Stimulated activated naive CD8-positive, alpha-beta T cell treated with anti-CD3 and anti-CD28 coated beads, Interleukin-15, Interleukin-2, amounts not matched to agents 100 ng/mL and 50 ng/mL, for 24 hours (primary cell): ENCODE measurements around the gene GNS.

Experiments
- H3K27ac Mint-ChIP-seq: one replicate; pipeline ENCODE4 v1.8.0; 2021; ENCODE audit warnings: mild to moderate bottlenecking, mixed read lengths
- H3K27me3 Mint-ChIP-seq: one replicate; pipeline ENCODE4 v1.8.0; 2021; ENCODE audit warnings: mixed read lengths
- H3K36me3 Mint-ChIP-seq: one replicate; pipeline ENCODE4 v1.8.0; 2021; ENCODE audit warnings: low read depth, mixed read lengths
- H3K4me1 Mint-ChIP-seq: one replicate; pipeline ENCODE4 v1.8.0; 2021; ENCODE audit warnings: low read depth, mixed read lengths
- H3K4me3 Mint-ChIP-seq: one replicate; pipeline ENCODE4 v1.8.0; 2021; ENCODE audit warnings: mild to moderate bottlenecking, mixed read lengths
- H3K9me3 Mint-ChIP-seq: one replicate; pipeline ENCODE4 v1.8.0; 2021; ENCODE audit warnings: mixed read lengths

GNS gene

DNA sequence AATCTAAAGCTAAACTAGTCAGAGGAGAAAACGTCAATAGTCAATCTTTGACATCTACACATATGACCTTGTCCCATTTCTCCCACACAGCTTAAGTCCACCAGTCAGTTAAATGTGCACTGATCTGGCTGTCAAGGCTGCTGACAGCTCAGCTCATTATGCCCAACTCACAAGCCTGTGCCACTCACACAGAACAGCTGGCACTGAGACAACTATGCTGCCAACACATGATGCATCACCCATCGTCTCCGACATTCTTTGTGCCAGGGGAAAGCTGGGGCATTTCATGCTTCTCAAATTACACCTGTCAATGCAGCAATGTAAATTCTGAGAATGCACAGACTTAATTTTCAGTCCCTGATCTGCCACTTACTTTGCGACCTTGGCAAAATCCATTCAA lies 25.3 kb downstream of the GNS start:
- H3K4me1 Mint-ChIP-seq, result peaks cover 26% of the 10 kb centered on the region
- H3K9me3 Mint-ChIP-seq, result no peaks in the 10 kb centered on the region
- H3K27me3 Mint-ChIP-seq, result no peaks in the 10 kb centered on the region
- no peak overlapping the region for H3K27ac Mint-ChIP-seq
- H3K4me3 Mint-ChIP-seq, result no peak overlapping the region
- H3K36me3 Mint-ChIP-seq, result peaks cover 64% of the 10 kb centered on the region

DNA sequence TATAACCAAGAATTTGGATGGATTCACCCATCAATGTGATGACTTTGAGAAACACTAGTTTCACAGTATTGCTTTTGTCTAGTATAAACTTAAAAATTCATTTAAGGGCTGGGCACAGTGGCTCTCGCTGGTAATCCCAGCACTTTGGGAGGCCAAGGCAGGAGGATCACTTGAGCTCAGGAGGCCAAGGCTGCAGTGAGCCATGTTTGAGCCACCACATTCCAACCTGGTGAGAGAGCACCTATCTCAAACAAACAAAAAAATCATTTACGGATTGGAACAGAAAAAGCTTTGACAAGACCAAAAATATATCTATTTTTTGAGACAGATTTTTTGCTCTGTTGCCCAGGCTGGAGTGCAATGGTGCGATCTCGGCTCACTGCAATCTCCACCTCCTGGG lies 27.5 kb downstream of the GNS start:
- Mint-ChIP-seq H3K9me3 (no peaks in the 10 kb centered on the region), H3K27me3 (no peaks in the 10 kb centered on the region), H3K27ac (no peak overlapping the region), H3K36me3 (peaks cover 60% of the 10 kb centered on the region), H3K4me3 (no peak overlapping the region), H3K4me1 (peaks cover 18% of the 10 kb centered on the region)

DNA sequence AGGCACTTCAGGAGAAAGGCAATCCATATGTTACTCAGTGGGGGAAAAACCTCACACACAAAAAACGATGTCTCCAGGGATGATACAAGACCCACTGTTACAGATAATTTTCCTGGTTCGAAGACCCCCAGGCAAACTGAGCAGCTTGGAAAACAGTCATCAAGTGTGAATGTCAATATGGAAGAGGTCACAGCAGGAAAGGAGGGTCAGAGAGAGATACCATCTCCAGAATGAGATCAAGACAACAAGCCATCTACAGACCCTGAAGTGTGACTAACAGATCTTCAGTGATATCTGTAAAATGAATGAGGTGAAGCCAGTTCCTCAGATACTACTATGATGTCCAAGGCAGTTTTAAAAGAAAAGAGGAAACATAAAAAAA lies 28.6 kb downstream of the GNS start:
- Mint-ChIP-seq H3K36me3 (peaks cover 51% of the 10 kb centered on the region), H3K4me3 (peak overlapping the region; percentile 35), H3K27ac (peak overlapping the region; percentile 82), H3K27me3 (no peaks in the 10 kb centered on the region), H3K4me1 (peaks cover 18% of the 10 kb centered on the region), H3K9me3 (no peaks in the 10 kb centered on the region)

DNA sequence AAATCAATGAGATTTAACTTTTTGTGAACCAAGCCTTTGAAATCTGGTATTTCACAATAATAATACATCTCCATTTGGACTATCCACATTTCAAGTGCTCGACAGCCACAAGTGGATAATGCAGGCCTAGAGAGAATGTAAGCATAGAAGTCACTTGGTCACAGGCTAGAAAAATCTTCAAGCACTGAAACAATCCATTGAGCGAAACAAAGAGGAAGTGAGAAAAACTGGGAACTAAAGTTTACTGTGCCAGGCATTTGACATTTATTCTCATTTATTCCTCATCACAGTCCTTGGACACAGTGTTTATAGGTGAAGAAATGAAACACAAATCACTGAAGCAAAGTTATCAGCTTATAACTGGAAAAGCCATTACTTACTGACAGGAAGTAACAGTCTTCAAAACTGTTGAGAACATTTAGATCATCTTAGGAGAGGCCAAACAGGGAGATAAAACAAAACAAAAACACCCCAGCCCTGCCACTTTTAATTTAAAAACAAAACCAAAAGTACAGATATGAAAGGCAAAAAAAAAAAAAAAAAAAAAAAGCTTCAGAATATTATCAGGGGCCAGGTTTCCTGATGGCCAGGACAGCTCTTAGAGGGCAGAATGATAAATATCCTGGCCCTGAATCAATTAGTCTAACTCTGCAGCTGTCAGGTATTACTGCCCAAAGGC lies 29.2 kb downstream of the GNS start:
- peaks cover 18% of the 10 kb centered on the region for H3K4me1 Mint-ChIP-seq
- H3K36me3 Mint-ChIP-seq, result peaks cover 55% of the 10 kb centered on the region
- H3K4me3 Mint-ChIP-seq, result peak overlapping the region; percentile 8
- peak overlapping the region; percentile 82 for H3K27ac Mint-ChIP-seq
- no peaks in the 10 kb centered on the region for H3K9me3 Mint-ChIP-seq
- no peaks in the 10 kb centered on the region for H3K27me3 Mint-ChIP-seq

DNA sequence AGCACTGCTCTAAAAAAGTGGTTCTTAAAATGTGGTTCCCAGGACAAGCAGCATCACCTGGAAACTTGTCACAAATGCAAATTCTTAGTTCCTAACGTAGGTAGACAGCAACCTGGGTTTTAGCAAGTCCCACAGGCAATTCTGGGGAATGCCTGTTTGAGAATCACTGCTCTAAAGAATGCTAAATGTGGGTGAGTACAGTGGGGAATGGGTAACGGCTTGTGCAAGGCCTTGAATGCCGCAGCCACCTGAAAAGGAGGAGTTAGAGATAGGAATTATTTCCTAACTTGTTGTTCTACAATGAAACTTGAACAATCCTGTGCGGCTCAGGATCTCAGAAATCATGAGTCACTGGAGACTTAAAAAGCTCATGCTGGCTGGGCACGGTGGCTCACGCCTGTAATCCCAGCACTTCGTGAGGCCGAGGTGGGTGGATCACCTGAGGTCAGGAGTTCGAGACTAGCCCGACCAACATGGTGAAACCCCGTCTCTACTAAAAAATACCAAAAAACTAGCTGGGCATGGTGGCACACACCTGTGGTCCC lies 34.9 kb downstream of the GNS start:
- H3K27ac Mint-ChIP-seq, result no peak overlapping the region
- H3K9me3 Mint-ChIP-seq, result no peaks in the 10 kb centered on the region
- H3K4me1 Mint-ChIP-seq, result peaks cover 9% of the 10 kb centered on the region
- no peak overlapping the region for H3K4me3 Mint-ChIP-seq
- peaks cover 53% of the 10 kb centered on the region for H3K36me3 Mint-ChIP-seq
- H3K27me3 Mint-ChIP-seq, result no peaks in the 10 kb centered on the region

DNA sequence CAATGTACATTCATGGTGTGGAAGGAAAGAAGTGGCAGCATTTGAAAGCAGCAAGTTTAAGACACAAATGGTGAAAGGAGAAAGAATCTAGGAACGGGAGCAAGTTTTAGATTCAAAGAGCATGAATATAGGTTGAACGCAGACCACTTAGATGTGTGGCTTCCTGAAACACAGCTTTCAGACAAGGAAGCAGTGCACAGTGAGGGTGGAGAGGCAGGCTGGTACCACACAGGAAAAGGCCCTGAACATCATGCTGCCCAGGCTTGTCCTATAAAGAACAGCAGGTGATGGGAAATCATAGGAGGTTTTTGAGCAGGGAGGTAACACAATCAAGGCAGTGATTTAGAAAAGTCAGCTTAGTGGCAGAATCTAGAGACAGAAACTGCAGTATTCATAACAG lies 35.6 kb downstream of the GNS start:
- no peak overlapping the region for H3K27ac Mint-ChIP-seq
- peaks cover 9% of the 10 kb centered on the region for H3K4me1 Mint-ChIP-seq
- H3K9me3 Mint-ChIP-seq, result no peaks in the 10 kb centered on the region
- H3K4me3 Mint-ChIP-seq, result no peak overlapping the region
- H3K36me3 Mint-ChIP-seq, result peaks cover 49% of the 10 kb centered on the region
- no peaks in the 10 kb centered on the region for H3K27me3 Mint-ChIP-seq

DNA sequence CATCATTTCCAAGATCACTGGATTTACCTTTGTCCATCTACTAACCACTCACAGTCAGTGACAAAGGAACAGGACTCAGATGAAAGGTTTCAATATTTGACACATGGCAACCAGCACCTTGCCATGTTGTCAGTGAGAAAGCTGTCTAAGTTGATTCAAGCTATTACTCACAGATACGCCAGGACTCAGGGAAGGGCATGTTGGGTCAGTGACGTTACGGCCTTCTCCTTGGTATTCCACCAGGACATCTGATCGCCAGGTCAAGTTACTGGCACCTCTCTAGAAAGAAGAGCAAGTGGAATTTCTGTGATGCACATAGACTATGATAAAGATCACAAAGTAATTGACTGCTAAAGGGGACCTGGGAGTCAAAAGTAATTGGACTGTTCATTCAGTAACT lies 36.4 kb downstream of the GNS start:
- H3K27me3 Mint-ChIP-seq, result no peaks in the 10 kb centered on the region
- no peaks in the 10 kb centered on the region for H3K9me3 Mint-ChIP-seq
- H3K36me3 Mint-ChIP-seq, result peaks cover 44% of the 10 kb centered on the region
- H3K27ac Mint-ChIP-seq, result no peak overlapping the region
- H3K4me3 Mint-ChIP-seq, result no peak overlapping the region
- H3K4me1 Mint-ChIP-seq, result peaks cover 9% of the 10 kb centered on the region

DNA sequence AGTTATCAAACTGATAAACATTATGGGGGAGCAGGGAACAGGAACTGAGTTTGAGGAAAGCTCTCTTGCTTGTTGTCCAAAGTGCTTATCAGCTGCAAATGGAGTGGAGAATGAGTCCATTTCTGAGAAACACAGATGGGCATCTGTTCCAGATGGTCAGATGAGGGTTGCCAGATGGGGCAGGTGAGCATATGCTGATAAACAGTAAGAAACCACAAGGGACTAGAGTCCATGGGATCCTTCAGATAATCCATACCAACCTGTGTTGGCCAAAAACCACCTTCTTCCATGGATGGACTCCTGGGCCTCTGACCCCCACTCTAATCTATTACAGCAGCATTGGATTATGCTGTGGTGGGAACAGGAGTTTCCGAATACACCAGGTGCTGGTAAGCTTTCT lies 38.3 kb downstream of the GNS start:
- no peaks in the 10 kb centered on the region for H3K27me3 Mint-ChIP-seq
- no peaks in the 10 kb centered on the region for H3K9me3 Mint-ChIP-seq
- H3K36me3 Mint-ChIP-seq, result peaks cover 45% of the 10 kb centered on the region
- no peak overlapping the region for H3K4me3 Mint-ChIP-seq
- H3K4me1 Mint-ChIP-seq, result peaks cover 14% of the 10 kb centered on the region
- H3K27ac Mint-ChIP-seq, result no peak overlapping the region

DNA sequence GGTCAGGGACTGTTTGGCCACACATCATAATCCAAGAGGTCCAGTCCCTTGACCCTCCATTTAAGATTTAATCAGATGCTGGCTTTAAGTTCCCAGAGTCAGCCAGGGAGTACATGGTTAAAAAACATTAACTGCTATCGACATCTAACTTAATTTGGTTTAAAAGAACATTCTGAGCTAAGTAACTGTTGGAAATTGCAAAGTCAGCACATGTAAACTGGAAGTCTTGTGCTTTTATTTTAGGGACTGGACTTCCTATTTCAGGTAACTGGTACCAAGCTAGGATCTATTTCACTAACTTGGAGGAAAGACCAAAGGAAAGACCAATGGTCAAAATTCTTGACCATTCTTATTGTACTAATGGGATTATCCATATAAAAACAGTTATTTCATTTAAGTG lies 40.6 kb downstream of the GNS start:
- Mint-ChIP-seq H3K4me1 (peaks cover 21% of the 10 kb centered on the region), H3K4me3 (no peak overlapping the region), H3K9me3 (no peaks in the 10 kb centered on the region), H3K27me3 (no peaks in the 10 kb centered on the region), H3K36me3 (peaks cover 56% of the 10 kb centered on the region), H3K27ac (no peak overlapping the region)

DNA sequence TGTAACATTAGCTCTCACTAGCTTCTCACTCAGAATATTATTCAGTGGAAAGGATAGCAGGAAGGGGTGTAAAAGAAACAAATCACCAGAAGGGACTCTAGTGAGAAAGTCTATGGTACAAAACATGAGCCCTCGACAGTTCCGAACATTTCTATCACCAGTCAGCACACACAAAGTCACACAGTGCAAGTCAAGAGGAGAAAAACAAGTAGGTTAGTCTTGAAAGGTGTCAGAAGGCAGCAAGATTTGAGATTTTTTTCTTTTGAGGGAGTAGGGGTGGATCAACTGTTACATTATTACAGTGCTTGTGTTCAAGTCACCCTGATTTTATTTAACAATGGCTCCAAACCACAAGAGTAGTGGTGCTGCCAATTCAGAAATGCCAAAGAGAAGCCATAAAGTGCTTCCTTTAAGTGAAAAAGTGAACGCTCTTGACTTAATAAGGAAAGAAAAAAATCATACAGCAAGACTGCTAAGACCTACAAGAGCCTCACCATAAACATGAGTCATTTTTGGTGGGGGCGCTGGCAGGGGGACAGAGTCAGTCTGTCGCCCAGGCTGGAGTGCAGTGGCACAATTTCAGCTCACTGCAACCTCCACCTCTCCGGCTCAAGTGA lies 42.3 kb downstream of the GNS start:
- Mint-ChIP-seq H3K27me3 (no peaks in the 10 kb centered on the region), H3K36me3 (peaks cover 47% of the 10 kb centered on the region), H3K4me1 (peaks cover 17% of the 10 kb centered on the region), H3K9me3 (no peaks in the 10 kb centered on the region), H3K27ac (peak overlapping the region; percentile 26), H3K4me3 (no peak overlapping the region)

DNA sequence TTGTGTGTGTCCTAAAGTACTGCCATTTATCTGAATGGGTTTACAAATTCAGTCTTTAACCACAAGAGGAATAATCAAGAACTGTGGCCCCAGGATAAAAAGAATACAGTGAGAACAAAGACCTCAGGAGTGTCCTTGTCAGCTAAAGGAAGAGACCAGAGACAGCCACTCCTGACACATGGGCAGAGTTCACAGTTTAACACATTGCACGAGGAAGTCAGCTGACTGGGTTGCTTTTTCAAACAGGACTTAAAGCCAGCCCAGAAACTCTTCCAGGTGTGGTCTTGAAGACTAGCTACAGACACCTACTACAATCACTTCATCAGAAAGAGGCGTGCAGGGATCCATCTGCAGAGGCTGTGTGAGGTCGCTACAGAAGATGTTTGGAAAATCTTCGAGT lies 42.8 kb downstream of the GNS start:
- Mint-ChIP-seq H3K36me3 (peaks cover 42% of the 10 kb centered on the region), H3K4me3 (no peak overlapping the region), H3K9me3 (no peaks in the 10 kb centered on the region), H3K27me3 (no peaks in the 10 kb centered on the region), H3K27ac (peak overlapping the region; percentile 26), H3K4me1 (peaks cover 17% of the 10 kb centered on the region)

DNA sequence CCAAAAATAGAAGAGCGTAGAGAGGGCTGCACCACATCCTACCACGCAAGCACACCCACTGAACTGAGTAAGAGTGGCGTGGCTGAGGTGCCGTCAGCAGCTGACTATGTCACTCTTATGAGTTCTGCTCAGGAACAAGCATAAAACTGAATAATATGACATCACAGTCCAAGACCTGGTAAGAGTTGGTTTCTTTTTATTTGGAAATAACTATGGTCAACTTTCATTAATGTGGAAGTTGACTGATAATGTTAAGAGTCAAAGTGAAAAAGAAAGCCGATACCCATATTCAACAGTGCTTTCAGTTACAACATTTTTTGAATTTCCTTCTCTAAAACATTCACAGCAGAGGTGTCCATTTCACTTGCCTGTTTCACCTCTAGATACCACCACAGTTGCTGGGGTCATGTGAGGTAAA lies 44.6 kb downstream of the GNS start:
- Mint-ChIP-seq H3K4me1 (peaks cover 17% of the 10 kb centered on the region), H3K9me3 (no peaks in the 10 kb centered on the region), H3K27ac (peak overlapping the region; percentile 16), H3K4me3 (no peak overlapping the region), H3K27me3 (no peaks in the 10 kb centered on the region), H3K36me3 (peaks cover 41% of the 10 kb centered on the region)

DNA sequence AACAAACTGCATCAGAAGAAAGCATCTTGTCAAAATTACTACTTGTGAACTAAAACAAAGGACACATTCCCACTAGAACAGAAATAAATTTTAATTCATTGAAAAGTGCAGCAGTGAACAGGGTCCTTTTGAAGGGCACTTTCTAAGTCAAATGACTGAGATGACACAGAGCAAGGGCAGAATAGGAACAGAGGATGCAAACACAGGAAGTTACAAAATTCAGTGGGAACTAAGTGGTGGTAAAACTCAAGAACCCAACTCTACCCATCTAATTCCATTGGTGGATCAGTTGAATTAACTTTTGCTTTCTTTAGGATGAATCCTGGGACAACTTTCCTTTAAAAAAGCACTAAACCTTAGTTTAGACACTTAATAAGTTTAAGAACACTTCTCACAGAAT lies 45.8 kb downstream of the GNS start:
- no peak overlapping the region for H3K27ac Mint-ChIP-seq
- H3K36me3 Mint-ChIP-seq, result peaks cover 38% of the 10 kb centered on the region
- H3K4me1 Mint-ChIP-seq, result peaks cover 17% of the 10 kb centered on the region
- H3K9me3 Mint-ChIP-seq, result no peaks in the 10 kb centered on the region
- no peaks in the 10 kb centered on the region for H3K27me3 Mint-ChIP-seq
- H3K4me3 Mint-ChIP-seq, result no peak overlapping the region

DNA sequence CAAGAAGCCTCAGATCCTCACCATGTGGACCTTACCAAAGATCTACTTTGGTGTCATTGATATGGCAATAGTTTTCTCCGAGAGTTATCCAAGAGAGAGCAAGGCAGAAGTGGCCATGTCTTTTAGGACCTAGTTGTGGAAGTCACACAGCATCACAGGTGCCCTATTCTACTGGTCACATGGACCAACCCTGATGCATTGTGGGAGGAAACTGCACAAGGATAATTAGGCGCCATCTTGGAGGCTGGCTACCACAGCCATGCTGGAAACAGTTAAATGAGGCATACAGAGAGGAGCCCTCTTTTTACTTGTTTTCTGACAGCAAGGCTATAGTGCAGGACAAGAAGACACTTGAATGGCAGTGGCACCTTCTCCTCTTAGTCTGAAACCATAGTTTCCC lies 49.8 kb downstream of the GNS start:
- no peak overlapping the region for H3K27ac Mint-ChIP-seq
- H3K27me3 Mint-ChIP-seq, result no peaks in the 10 kb centered on the region
- no peaks in the 10 kb centered on the region for H3K9me3 Mint-ChIP-seq
- peaks cover 6% of the 10 kb centered on the region for H3K4me1 Mint-ChIP-seq
- no peak overlapping the region for H3K4me3 Mint-ChIP-seq
- H3K36me3 Mint-ChIP-seq, result peaks cover 14% of the 10 kb centered on the region

DNA sequence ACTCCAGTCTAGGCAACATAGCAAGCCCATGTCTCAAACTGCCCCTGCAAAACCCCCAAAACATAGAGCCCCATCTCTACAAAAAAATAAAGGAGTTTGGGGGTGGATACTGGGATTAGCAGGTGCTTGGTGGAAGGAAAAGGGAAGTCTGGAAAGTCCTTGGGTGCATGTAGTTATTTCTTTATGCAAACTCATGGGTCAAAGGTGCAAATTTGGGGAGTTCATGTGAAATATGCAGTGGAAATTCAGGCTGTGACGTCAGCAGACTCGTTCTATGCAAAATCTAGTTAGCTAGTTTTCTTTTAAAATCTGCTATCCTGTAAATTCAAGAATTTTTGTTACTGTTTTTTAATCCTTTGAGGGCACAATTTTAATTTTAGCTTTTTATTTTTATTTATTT lies 51.3 kb downstream of the GNS start:
- Mint-ChIP-seq H3K9me3 (no peaks in the 10 kb centered on the region), H3K27ac (no peak overlapping the region), H3K4me3 (no peak overlapping the region), H3K4me1 (no peaks in the 10 kb centered on the region), H3K36me3 (peaks cover 4% of the 10 kb centered on the region), H3K27me3 (no peaks in the 10 kb centered on the region)

DNA sequence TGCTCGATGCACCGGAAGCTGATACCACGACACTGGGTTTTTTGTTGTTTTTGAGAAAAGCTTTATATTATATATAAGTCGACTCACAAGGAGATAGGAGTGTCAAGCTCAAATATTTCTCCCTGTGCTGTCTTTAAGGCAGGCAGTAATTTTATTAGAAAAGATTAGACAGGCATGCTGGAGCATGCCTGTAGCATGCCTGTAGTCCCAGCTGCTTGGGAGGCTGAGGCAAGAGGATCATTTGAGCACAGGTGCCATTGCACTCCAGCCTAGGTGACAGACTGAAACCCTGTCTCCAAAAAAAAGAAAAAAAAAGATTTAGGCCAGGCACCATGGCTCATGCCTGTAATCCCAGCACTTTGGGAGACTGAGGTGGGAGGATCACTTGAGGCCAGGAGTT lies 51.8 kb downstream of the GNS start:
- Mint-ChIP-seq H3K4me3 (no peak overlapping the region), H3K36me3 (peaks cover 4% of the 10 kb centered on the region), H3K4me1 (no peaks in the 10 kb centered on the region), H3K27ac (no peak overlapping the region), H3K27me3 (no peaks in the 10 kb centered on the region), H3K9me3 (no peaks in the 10 kb centered on the region)
